HG03571 (cell line): Measurements from ENCODE around the gene OCEL1.

Experiments used
- ATAC-seq: cut with Tn5 transposase; IDR thresholded peaks from one replicate; pipeline ENCODE4 v1.9.1; 2021; ENCODE audit not compliant: unreplicated experiment

Gene OCEL1

GRCh38 chr19:17209126-17210036 is 16.6 kb upstream of the OCEL1 start:
- ATAC-seq: no peak

GRCh38 chr19:17210296-17210695 is 15.7 kb upstream of the OCEL1 start:
- ATAC-seq: no peak

GRCh38 chr19:17211547-17212446 is 14.2 kb upstream of the OCEL1 start:
- no peak for ATAC-seq

- ATAC-seq: no peak
Measured at GRCh38 chr19:17213334-17213733, 12.7 kb upstream of the OCEL1 start.

- ATAC-seq: no peak
Measured at GRCh38 chr19:17214508-17215126, 11.4 kb upstream of the OCEL1 start.

GRCh38 chr19:17215127-17215971 is 10.7 kb upstream of the OCEL1 start, which contains the start of gene USE1:
TSS of gene USE1 (plus strand) at chr19:17215357. CDS start at chr19:17215406, 49 bp downstream.
- ATAC-seq: peak; percentile 65

GRCh38 chr19:17216058-17216670 is 9.9 kb upstream of the OCEL1 start:
- ATAC-seq: no peak

GRCh38 chr19:17219286-17219685 is 6.7 kb upstream of the OCEL1 start:
- ATAC-seq: no peak

GRCh38 chr19:17220207-17220758 is 5.7 kb upstream of the OCEL1 start:
- no peak for ATAC-seq

GRCh38 chr19:17225053-17225452 is 973 bp upstream of the OCEL1 start:
- no peak for ATAC-seq

- ATAC-seq: no peak
Measured at GRCh38 chr19:17227798-17228367, 1.9 kb downstream of the OCEL1 start.

- ATAC-seq: no peak
Measured at GRCh38 chr19:17229890-17230289, 3.9 kb downstream of the OCEL1 start.

- no peak for ATAC-seq
Measured at GRCh38 chr19:17232258-17232657, 6.2 kb downstream of the OCEL1 start.

GRCh38 chr19:17234911-17235299 is 8.9 kb downstream of the OCEL1 start:
- no peak for ATAC-seq

- ATAC-seq: peak; percentile 65
Measured at GRCh38 chr19:17235300-17235970, 9.4 kb downstream of the OCEL1 start.

GRCh38 chr19:17235971-17236777 is 10.1 kb downstream of the OCEL1 start:
- ATAC-seq: no peak

- ATAC-seq: no peak
Measured at GRCh38 chr19:17236811-17237543, 11.0 kb downstream of the OCEL1 start.
